ENCODE measurements around the gene CAMKV.
A peak's percentile ranks its signal among the peaks of the same experiment; 100 is the strongest.
"Not testable (repeated sequence)": the region's sequence is repeated elsewhere in the genome, so short reads cannot be mapped to it uniquely, and the experiment has no call there.

CAMKV gene

DNA sequence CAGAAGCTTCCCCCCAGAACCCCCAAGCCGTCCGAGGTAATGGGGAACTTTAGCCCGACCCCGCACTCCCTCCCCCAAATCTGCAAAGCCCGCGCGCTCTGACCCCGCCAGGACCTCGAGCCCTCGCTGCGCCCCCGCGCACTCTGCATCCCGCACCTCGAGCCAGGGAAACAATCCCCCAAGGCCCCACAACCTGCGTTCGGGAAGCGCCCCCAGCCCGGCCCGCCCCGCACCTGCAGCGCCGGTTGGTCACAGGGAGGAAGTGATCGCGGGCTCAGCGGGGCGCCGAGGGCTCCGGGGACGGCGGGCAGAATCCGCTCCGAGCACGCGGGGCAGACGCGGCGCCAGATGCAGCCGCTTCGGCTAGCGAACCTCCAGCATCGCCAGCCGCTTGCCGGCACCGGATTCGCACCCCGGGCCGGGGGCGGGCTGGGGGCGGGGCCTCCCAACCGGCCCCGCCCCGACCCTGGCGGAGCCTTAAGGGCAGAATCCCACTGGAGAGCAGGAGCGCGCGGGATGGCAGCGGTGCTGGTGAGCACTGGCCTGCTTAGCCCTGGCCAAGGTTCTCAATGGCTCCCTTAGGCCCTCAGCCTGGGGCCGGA, at the start of gene CAMKV:
Gene CAMKV, minus strand, starts transcription at position 382 of the 602 bp plus-strand sequence. CDS start 7,518 bp downstream, outside the sequence.
- peak; percentile 19 to 27 for DNase-seq

DNA sequence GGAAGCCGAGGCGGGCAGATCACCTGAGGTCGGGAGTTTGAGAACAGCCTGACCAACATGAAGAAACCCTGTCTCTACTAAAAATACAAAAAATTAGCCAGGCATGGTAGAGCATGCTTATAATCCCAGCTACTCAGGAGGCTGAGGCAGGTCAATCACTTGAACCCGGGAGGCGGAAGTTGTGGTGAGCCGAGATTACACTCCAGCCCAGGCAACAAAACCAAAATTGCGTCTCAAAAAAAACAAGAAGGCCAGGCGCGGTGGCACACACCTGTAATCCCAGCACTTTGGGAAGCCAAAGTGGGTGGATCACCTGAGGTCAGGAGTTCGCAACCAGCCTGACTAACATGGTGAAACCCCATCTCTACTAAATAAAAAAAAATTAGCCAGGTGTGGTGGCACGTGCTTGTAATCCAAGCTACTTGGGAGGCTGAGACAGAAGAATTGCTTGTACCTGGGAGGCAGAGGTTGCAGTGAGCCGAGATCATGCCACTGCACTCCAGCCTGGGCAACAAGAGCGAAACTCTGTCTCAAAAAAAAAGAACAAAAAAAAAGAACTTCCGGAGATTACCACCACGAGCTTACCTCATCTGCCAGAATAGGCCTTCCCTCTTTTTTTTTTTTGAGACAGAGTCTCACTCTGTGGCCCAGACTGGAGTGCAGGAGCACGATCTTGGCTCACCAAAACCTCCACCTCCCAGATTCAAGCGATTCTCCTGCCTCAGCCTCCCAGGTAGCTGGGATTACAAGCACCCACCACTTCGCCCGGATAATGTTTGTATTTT, 48.3 kb upstream of the CAMKV start:
- not testable (repeated sequence) for DNase-seq

DNA sequence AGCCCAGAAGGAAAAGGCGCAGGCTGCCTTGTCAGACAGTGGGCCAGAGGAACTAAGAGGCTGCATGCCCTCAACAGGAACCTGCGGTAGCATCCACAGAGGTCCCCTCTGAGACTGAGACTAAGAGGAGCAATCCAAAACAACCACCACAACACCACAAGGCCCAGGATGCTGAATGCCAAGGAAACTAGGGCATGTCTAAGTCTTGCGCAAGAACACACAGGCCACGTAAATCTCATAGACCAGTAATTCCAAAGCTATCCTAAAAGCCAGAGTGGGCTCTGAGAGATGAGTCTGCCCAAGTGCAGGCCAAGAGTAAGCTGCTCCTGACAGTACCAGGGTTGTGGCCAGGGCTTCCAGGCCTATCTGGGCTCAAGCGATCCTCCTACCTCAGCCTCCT, 47.0 kb upstream of the CAMKV start:
- no peak for DNase-seq

GRCh38 chr3:49914906-49915305, 45.2 kb upstream of the CAMKV start:
- DNase-seq: no peak

DNA sequence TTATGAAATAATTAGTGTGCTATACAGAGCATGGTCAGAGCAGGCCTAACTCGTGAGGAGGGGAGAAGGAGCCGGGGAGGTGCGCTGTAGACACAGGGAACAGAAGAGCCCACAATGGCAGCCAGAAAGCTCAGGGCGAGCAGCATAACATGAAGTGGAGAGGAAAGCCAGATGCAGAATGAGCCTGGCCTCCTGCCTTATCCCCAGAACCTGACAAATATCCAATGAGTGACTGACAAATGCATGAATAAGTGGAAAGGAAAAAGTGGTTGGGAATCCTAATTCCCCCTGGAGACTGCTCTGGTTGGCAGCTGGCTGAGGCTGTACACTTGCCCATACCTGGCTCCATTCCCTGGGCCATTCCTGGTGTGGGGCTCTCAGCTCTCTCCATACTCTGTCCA, 43.2 kb upstream of the CAMKV start:
- DNase-seq: no peak

DNA sequence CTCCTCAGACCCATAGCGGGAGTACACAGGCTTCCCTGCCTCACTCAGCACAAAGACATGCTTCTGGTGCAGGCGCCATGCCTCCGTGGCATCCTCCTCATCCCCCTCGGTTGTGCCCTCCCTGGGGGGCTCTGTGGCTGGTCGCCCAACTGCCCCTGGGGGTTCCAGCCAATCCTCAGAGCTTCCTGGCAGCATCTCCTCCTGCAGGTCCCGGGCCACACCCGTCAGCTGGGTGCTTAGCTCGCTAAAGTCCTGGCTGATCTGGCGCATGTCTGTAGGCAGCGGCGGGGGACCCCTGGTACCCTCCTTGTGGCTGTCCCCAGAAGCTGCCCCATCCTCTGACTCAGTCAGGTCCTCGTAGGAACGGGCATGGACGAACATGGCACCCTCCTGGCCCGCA, 41.9 kb upstream of the CAMKV start:
- DNase-seq: no peak

DNA sequence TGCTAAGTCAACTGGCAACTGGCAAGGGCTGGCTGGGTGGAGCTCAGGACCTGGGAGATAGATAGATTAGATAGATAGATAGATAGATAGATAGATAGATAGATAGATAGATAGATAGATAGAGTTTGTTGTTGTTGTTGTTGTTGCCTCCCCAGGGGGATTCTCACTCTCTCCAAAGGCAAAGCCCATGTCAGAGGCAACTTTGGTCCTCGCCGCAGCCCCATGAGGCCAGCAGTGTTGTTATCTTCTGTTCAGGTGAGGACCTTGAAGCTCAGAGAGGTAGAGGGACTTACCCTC, 41.4 kb upstream of the CAMKV start:
- no peak for DNase-seq

DNA sequence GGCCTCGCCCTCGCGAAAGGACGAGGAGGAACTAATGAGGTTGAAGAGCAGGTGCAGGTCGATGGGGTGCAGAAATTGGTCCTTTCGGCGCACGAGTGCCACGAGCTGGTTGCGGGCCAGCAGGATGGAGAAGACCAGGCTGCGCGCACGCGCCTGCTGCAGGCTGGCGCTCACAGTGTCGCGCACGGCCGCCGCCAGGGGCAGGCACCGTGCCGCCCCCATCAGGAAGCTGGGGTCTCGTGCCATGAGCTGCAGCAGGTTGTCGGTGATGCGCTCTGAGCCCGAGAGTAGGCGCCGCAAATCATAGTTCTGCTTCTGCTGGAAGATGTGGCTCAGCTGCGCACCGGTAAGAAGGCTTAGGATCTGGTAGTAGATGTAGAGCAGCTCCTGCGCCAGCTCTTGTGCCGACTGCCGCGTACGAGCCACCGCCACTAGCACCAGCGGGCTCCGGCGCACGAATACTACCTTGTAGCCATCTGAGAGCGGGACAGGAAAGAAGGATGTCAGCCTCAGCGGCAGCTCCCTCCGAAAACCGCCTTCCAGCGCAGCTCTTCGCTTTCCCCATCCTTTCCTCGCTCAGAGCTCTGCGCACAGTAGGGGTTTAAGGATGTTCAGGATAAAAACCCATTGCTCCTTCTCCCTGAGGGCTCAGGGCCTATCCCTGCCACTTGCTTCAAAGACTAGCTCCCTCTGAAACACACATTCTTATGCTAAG, 40.9 kb upstream of the CAMKV start:
- DNase-seq: no peak

GRCh38 chr3:49908373-49909199, 38.9 kb upstream of the CAMKV start:
- DNase-seq: no peak

DNA sequence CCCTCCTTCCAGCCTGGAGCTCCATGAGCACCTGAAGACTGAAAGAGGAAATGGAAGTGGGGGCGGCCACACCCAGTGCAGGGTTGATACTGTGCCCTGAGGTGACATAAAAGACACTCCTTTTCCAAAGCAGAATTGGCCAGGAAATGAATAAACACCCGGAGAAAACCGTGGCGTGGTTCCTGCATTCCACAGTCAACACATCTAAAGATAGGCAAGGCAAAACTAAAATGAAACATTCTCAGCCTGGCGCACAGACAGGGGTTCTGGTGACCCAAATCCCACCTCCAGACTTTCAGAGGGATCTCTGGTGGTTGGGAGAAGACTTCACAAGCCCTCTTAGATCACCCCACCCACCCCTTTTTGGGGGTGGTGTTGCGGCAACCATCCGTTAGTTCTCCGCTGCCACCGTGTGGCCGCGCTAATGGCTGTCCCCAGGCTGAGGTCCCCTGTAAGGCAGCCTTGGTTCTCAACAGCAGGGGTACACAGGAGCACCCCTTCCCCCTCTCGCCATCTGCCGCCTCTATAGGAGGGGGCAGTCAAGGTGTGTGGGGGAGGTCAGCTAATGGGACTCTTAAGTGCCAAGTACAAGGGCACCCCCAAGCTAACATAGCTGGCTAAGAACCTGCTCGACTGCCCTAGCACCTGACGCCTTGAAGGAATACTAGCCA, 36.5 kb upstream of the CAMKV start:
- DNase-seq: peak; percentile 42 to 43

DNA sequence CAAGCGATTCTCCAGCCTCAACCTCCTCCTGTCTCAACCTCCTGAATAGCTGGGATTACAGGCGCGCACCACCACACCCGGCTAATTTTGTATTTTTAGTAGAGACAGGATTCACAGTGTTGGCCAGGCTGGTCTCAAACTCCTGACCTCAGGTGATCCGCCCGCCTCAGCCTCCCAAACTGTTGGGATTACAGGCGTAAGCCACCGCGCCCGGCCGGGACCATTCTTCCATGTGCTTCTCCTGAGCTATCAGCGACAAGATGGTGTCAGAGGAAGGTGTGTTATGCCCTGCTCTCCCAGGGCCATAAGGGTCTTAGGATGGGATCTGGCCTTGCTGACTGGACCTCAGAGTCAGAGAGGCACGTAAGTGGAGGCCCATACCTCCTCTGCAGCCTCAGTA, 34.7 kb upstream of the CAMKV start:
- DNase-seq: not testable (repeated sequence)

GRCh38 chr3:49903451-49904424, 34.0 kb upstream of the CAMKV start, which contains the start of gene MST1R:
MST1R (minus strand) TSS chr3:49903873; CDS start chr3:49903609, 264 bp downstream.
- peak; percentile 75 to 84 for DNase-seq

- no peak for DNase-seq
Measured at GRCh38 chr3:49902511-49903345, 33.0 kb upstream of the CAMKV start.

- no peak for DNase-seq
Measured at GRCh38 chr3:49901366-49902339, 31.9 kb upstream of the CAMKV start.

DNA sequence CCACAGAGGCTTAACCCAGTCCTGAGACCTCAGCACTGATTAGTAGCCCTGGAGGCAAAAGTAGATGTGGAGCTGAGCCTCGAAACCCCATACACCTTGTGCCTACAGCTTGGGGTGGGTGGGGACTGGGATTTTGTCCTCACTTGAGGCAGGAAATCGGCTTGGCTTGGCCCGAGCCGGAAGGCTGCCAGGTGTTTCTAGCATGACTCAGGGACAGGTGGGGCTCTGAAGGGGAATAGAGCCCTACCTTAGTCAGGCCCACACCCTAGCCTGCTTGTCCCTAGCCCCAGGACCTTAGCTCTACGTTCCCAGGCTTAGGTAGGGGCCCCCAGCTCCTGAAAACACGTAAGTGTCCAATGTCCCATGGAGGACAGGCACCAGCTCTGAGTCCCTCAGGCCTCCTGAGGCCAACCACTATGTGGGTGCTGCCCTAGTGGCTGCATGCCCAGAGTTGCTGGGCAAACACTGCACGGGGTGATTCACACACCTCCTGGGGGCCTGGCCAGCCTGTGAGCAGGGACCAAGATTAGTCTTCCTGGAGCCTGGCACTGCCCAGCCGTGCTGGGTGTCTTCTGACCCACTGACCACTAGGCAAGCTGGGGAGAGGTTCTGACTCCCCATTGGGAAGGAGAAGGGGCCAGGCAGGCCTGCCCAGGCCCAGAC, 30.9 kb upstream of the CAMKV start:
- no peak for DNase-seq

DNA sequence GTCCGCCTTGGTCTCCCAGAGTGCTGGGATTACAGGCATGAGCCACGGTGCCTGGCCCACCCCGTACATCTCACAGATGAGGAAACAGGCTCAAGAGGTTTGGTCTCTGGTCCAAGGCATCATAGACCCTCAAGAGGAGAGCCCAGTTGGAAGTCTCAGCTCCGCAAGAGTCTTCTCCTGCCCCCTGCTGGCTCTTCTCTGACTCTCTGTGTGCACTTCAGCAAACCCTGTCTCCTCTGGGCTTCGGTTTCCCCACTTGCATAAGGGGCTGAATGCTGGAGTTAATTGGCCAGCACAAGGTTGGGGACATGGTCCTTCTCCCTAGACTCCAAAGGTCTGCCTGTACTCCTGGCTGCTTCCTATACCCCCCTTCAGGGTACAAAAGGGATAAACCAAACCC, 30.1 kb upstream of the CAMKV start:
- no peak for DNase-seq

- no peak for DNase-seq
Measured at GRCh38 chr3:49898991-49899390, 29.3 kb upstream of the CAMKV start.

- DNase-seq: no peak
Measured at GRCh38 chr3:49896345-49896744, 26.6 kb upstream of the CAMKV start.

Data from stimulated activated CD4-positive, alpha-beta T cell treated with anti-CD3 and anti-CD28 coated beads, Interleukin-2, amount 100 ng/mL, for 48 hours (primary cell).